Glomerular visceral epithelial cell (primary cell): ENCODE measurements around the gene MYO1C.
"Not testable (repeated sequence)": the region's sequence is repeated elsewhere in the genome, so short reads cannot be mapped to it uniquely, and the experiment has no call there.

ENCODE experiments used
- DNase-seq: peaks from one replicate; pipeline ENCODE4 v3.0.0-alpha.2; 2016; ENCODE audit errors: extremely low spot score

MYO1C gene

DNA sequence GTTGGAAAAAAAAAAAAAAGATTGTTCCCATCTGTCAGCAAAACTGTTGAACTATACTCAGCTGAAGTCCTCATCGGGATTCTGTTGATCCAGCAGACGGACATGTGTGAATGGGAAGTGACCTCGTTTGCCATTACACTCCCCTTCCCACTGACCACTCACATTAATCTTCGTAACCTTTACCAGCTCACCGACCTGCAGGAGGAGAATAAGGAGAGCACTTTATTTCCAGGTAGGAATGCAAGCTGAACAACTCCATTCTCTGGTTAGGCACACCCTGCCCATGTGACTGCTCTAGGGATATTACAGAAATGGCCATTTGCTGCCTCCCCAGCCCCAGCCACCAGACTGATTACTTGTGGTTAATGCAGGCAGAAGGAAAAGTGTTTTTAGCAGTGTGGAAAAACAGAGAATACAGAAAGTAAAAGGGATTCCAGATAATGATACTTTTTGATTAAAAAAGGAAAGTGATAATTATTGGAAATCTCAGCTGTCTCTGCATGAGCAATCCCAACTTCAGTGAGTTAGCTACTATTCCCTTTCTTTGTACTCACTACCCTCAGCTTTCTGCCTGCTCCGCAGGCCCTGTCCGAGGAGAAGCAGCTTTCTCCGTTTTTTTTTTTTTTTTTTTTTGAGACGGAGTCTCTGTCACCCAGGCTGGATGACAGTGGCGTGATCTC is 68.9 kb downstream of the MYO1C start:
- DNase-seq, result peak; percentile 23

DNA sequence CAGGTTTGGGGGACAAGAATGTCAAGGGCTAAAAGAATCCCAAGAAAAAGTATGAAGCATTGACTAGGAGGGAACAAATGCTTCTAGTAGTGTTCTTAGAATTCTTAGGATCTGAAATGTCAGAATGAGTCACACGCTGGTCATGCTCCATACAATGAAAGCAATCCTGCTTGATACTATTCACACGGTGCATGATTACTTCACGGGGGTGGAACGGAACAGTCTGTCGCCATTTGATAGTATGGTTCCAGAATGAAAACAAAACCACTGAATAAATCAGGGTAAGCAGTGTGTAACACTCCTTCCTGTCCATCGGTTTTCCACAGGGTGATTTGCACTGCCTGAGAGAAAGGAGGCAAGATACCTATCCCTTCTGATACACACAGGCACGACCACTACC is 69.6 kb downstream of the MYO1C start:
- peak; percentile 88 for DNase-seq

DNA sequence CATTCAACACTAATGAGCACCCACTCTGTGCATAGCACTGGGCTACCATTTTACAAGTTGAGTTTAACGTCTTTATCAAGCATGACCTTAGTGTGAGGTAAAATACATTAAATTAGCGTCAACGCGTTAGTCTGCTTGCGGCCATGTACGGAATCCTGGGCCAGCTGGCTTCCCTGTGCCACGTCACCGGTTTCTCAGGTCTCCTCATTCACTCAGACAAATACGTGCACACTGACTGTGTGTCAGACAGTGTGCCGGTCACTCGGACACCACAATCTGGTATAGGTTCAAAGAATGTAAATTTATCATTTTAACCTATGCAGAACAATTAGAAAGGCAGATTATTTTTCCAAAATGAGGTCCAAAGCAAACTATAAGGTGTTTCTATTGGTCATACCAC is 71.0 kb downstream of the MYO1C start:
- no peak for DNase-seq

DNA sequence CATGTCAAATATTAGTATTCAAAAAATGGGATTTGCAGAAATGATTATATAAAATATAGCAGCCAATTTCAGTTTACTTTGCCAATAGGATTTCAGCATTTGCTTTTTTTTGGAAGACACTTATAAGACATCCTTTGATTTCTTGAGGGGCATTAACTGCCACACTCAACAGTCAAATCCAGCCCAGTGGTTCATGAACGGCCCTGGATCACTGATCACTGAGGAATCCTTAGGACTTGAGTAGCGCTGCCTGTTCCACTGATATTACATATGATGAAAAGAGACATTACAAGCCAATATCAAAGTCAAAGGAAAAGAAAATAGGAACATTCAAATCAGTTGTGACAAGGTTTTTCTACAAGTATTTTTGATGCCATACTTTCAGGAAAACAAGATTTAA is 71.5 kb downstream of the MYO1C start:
- no peak for DNase-seq

DNA sequence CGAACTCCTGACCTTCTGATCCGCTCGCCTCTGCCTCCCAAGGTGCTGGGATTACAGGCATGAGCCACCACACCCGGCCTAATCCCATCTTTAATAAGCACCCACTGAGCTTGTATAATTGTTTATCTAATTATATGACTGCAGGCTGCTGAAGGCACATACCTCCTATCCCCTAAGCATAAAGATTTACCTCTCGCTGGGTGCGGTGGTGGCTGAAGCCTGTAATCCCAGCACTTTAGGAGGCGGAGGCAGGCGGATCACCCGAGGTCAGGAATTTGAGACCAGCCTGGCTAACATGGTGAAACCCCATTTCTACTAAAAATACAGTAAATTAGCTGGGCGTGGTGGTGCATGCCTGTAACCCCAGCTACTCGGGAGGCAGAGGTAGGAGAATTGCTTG is 72.3 kb downstream of the MYO1C start:
- no peak for DNase-seq

DNA sequence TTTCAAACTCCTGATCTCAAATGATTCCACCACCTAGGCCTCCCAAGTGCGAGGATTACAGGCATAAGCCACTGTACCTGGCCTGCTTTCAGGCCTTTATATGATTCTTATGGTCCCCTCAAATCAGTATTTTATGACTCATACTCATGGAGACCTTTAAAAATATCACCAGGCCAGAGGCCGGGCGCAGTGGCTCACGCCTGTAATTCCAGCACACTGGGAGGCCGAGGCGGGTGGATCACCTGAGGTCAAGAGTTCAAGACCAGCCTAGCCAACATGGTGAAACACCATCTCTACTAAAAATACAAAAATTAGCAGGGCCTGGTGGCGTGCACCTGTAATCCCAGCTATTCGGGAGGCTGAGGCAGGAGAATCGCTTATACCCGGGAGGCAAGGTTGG is 74.0 kb downstream of the MYO1C start:
- DNase-seq, result not testable (repeated sequence)

DNA sequence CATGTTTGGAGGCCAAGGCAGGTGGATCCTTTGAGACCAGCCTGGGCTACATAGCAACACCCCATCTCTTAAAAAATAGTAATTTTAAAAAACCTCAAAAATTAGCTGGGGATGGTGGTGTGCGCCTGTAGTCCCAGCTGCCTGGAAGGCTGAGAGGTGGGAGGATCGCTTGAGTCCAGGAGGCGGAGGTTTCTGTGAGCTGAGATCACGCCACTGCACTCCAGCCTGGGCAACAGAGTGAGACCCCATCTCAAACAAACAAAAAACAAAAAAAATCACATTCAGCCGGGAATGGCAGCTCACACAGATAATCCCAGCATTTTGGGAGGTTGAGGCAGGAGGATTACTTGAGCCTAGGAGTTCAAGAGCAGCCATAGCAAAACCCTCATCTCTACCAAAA is 76.1 kb downstream of the MYO1C start:
- no peak for DNase-seq

DNA sequence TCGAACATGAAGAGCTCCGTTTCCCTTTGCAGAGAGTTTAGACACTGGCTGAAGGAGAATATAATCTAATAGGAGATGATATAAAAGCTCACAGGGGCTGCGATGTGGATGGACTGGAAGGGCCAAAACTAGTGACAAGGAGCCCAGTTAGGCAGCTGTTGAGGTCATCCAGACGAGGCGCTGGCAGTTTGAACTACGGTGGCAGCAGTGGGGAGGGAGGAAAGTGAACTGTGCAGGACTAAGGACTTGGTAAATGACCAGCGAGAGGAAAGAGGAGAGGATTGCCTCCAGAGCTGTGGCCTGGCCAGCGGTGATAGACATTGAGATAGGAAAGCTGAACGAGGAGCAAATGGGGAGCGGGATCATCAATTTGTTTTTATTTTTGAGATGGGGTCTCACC is 77.9 kb downstream of the MYO1C start:
- DNase-seq, result no peak
